SJCRH30 (cell line): ENCODE results near the gene FRY. TPM values are rescaled to one million over a fixed set of nuclear protein-coding genes. Genes with fewer than 3 reads are reported as not detected.
"Not testable (repeated sequence)": the region's sequence is repeated elsewhere in the genome, so short reads cannot be mapped to it uniquely, and the experiment has no call there.

Source experiments
- DNase-seq, 2 experiments: peaks; one replicate each; pipeline ENCODE4 v3.0.0-alpha.2; 2015 to 2020
- H3K27ac ChIP-seq: fragments of 250-450 bp; sonication (Bioruptor Pico); 2 replicates; pipeline ENCODE4 v1.5.1; 2020; ENCODE audit warnings: mild to moderate bottlenecking, moderate library complexity
- H3K27me3 ChIP-seq: fragments of 250-450 bp; sonication (Bioruptor Pico); 2 replicates; pipeline ENCODE4 v1.5.1; 2020; ENCODE audit warnings: mild to moderate bottlenecking, moderate library complexity
- H3K36me3 ChIP-seq: fragments of 250-450 bp; sonication (Bioruptor Pico); 2 replicates; pipeline ENCODE4 v1.5.1; 2020; ENCODE audit warnings: mild to moderate bottlenecking, moderate library complexity
- H3K4me1 ChIP-seq: fragments of 250-450 bp; sonication (Bioruptor Pico); 2 replicates; pipeline ENCODE4 v1.5.1; 2020; ENCODE audit warnings: mild to moderate bottlenecking, moderate library complexity
- H3K4me3 ChIP-seq: fragments of 250-450 bp; sonication (Bioruptor Pico); 2 replicates; pipeline ENCODE4 v1.5.1; 2020; ENCODE audit warnings: mild to moderate bottlenecking, moderate library complexity
- H3K9me3 ChIP-seq: fragments of 250-450 bp; sonication (Bioruptor Pico); replicated peaks from 2 replicates; pipeline ENCODE4 v1.5.1; 2020; ENCODE audit warnings: mild to moderate bottlenecking, moderate library complexity
- total RNA-seq: library from RNA; depleted of rRNA; stranded (reverse); fragments of >200 nt; shearing (Covaris generic); gene quantifications from 2 replicates; pipeline ENCODE4 v1.2.3, GENCODE V29; 2014; rRNA removed

The FRY gene
- 3.0 and 4.8 TPM in 2 replicates for total RNA-seq

DNA sequence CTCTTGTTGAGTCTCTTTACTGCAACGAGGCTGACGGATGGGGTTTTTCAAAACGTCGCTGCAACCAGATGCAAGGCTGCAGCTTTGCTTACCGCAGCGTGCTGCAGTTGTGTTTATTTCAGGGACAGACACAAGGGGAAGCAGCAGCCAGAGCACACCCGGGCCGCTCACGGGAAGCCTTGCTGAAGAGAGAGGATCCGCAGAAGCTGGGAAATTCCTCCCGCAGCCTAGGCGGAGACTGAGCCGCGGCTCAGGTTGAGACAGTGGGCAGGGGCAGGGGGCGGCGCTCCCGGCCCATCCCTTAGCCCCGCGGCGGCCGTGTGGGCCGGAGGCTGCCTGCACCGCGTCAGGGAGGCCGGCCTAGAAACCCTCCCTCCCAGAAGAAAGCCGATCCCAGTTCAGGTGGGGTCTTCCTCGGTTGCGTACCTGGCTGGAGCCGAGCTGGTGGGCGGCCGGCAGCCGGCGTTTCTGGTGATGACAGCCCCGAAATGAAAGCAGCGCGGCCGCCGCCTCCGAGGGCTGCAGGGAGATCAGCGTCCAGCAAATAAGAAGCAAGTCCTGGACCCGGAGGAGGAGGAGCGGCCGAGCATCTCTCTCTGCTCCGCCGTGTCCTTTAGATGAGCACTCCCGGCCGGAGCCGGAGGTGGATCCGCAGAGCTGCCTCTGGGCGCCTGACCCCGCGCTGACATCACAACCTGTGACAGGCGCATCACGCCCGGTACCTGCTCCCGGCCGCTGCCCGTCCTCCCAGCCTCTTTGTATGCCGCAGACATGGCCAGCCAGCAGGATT is at the start of gene FRY:
Gene FRY (plus strand): TSS at position 750 of the 790 bp plus-strand sequence. CDS start 22 bp downstream, at position 772.
- H3K4me3 ChIP-seq: peak within 1 kb of the TSS; percentile 67
- no peak within 1 kb of the TSS for H3K27ac ChIP-seq
- H3K36me3 ChIP-seq: no peaks in the 10 kb centered on the region
- peak; percentile 69 to 79 for DNase-seq
- H3K27me3 ChIP-seq: no peaks in the 10 kb centered on the region
- H3K9me3 ChIP-seq: no peaks in the 10 kb centered on the region
- H3K4me1 ChIP-seq: no peaks in the 10 kb centered on the region

DNA sequence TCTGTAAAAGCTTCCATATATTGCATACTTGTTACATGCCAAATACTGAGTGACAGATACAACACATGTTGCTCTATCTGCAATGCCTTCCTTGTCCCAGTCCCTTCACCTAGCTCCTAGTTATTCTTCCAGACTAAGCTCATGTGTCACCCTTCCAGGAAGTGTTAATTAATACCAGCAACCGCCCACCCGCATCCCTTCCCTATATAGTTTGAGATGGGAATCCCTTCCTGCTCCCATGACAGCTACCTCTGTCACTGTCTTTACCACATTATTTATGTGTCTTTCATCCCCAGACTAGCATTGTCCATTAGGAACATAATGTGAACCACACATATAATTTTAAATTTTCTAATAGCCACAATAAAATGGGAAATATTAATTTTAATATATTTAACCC is 49.5 kb upstream of the FRY start:
- H3K27me3 ChIP-seq: no peaks in the 10 kb centered on the region
- 0 out of 2 replicates have a peak overlapping the region, but pooled peaks have one; percentile 8 for H3K27ac ChIP-seq
- no peaks in the 10 kb centered on the region for H3K9me3 ChIP-seq
- peak in 1 of 2 experiments; percentile 21 for DNase-seq
- H3K4me3 ChIP-seq: no peak overlapping the region
- H3K36me3 ChIP-seq: no peaks in the 10 kb centered on the region
- H3K4me1 ChIP-seq: peaks cover 8% of the 10 kb centered on the region

DNA sequence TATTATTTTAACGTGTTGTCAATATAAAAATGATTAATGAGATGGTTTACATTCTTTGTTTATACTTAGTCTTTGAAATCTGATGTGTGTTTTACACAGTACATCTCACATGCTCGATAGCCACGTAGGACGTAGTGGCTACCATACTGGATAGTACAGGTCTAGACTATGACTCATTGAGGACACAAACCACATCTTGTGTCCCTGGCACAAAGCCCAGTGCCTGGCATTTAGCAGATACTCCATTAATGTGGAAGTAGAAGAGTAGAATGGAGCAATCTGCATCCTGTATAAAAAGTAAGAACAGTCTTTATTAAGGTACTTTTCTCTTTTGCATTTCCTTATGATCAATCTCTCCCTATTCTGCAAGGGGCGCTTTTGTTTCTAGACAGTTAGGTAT is 49.0 kb upstream of the FRY start:
- H3K9me3 ChIP-seq: no peaks in the 10 kb centered on the region
- no peak overlapping the region for H3K4me3 ChIP-seq
- no peaks in the 10 kb centered on the region for H3K27me3 ChIP-seq
- peaks cover 8% of the 10 kb centered on the region for H3K4me1 ChIP-seq
- H3K27ac ChIP-seq: 0 out of 2 replicates have a peak overlapping the region, but pooled peaks have one; percentile 8
- peak; percentile 81 to 85 for DNase-seq
- H3K36me3 ChIP-seq: no peaks in the 10 kb centered on the region

DNA sequence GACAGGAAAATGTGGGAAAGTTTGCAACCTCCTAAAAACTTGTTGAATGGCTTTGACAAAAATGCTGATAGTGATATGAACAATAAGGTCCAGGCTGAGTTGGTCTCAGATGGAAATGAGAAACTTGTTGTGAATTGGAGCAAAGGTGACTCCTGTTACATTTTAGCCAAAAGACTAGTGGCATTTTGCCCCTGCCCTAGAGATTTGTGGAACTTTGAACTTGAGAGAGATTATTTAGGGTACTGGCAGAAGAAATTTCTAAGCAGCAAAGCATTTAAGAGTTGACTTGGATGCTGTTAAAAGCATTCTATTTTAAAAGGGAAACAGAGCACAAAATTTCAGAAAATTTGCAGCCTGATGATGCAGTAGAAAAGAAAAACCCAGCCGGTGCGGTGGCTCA is 47.9 kb upstream of the FRY start:
- H3K4me3 ChIP-seq, H3K4me1 ChIP-seq, H3K27me3 ChIP-seq, H3K36me3 ChIP-seq, H3K9me3 ChIP-seq, H3K27ac ChIP-seq, DNase-seq: not testable (repeated sequence)

DNA sequence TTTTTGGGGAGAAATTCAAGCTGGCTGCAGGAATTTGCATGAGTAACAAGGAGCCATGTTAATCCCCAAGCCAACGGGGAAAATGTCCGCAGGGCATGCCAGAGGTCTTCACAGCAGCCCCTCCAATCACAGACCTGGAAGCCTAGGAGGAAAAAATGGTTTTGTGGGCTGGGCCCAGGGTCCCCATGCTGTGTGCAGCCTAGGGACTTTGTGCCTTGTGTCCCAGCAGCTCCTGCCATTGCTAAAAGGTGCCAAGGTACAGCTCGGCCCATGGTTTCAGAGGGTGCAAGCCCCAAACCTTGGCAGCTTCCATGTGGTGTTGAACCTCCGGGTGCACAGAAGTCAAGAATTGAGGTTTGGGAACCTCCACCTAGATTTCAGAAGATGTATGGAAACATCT is 47.2 kb upstream of the FRY start:
- DNase-seq, H3K36me3 ChIP-seq, H3K27me3 ChIP-seq, H3K4me1 ChIP-seq, H3K9me3 ChIP-seq, H3K27ac ChIP-seq, H3K4me3 ChIP-seq: not testable (repeated sequence)

DNA sequence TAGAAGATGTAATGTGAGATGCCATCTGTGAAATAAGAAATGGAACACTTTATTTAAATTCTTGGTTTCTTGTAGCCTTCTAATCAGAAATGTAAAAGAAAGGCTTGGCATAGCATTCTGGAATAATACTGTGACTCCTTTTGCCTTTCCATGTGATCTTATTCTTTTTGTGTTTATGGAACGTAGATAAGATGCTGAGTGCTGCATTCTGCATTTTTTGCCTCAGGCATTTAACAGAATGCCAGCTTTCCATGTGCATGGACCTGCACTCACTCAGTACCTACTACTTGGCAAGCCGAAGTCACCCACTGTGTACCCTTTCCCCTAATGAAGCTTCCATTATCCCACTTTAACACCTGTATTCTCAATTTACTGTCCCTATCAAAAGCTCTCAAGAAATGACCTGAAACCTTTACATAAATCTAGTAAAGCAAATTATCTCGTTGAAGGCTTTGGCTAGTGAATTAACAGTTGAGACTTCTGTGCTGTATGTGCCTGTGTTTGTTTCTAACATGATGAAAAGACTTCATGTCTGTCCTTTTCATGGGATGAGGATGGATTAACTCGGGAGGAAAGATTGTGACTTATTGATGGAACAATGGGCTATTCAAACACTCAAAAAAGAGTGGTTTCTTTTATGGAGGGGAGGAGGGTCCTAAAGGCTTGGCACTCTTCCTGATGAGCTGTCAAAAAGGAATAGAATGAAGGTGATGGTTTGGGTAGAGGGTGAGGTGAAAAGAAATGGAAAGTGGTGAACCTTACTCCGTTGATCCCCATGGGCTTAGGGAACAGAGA is 44.7 kb upstream of the FRY start:
- no peaks in the 10 kb centered on the region for H3K36me3 ChIP-seq
- H3K4me3 ChIP-seq: no peak overlapping the region
- H3K4me1 ChIP-seq: peaks cover 8% of the 10 kb centered on the region
- DNase-seq: no peak
- H3K27me3 ChIP-seq: no peaks in the 10 kb centered on the region
- H3K9me3 ChIP-seq: no peaks in the 10 kb centered on the region
- no peak overlapping the region for H3K27ac ChIP-seq

DNA sequence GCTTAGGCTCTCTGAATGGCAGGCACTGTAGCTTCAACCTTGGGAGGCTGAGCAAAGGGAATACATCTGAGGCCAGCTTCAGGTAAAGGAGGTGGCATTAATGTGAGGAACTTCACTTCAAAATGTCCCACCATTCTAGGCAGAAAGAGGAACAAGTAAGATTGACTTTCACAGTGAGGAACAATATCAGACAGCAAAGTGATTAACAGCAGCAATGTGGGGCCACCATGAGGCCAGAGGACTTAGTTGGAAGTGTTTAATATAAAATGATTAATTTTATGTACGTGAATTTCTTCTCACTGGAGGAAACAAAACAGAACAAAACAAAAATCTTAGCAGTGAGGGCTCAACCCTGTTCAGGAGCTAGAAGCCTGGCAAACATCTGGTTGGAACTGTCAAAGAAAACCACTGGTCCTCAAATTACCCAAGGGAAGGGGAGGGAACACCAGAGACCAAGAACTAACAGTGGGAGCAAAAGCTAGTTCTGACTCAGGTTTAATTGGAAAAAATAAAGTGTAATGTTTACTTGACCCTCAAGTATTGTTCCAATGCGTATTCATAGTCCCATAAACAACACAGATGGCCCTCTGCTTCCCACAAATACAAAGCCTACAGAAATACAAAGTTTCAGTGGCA is 43.9 kb upstream of the FRY start:
- no peak overlapping the region for H3K27ac ChIP-seq
- H3K36me3 ChIP-seq: no peaks in the 10 kb centered on the region
- H3K4me3 ChIP-seq: no peak overlapping the region
- H3K4me1 ChIP-seq: peaks cover 2% of the 10 kb centered on the region; the same call in 1 of the 2 replicates
- no peaks in the 10 kb centered on the region for H3K9me3 ChIP-seq
- H3K27me3 ChIP-seq: no peaks in the 10 kb centered on the region
- no peak for DNase-seq

DNA sequence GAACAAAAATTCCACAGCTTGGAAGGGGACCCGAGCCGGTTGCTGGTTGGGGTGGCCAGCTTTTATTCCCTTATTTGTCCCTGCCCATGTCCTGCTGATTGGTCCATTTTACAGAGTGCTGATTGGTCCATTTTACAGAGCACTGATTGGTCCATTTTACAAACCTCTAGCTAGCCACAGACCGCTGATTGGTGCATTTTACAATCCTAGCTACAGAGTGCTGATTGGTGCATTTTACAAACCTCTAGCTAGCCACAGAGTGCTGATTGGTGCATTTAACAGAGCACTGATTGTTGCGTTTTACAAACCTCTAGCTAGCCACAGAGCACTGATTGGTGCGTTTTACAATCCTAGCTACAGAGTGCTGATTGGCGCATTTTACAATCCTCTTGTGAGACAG is 37.2 kb upstream of the FRY start:
- H3K36me3 ChIP-seq, H3K27me3 ChIP-seq, H3K9me3 ChIP-seq, H3K4me1 ChIP-seq, H3K27ac ChIP-seq, H3K4me3 ChIP-seq, DNase-seq: not testable (repeated sequence)

DNA sequence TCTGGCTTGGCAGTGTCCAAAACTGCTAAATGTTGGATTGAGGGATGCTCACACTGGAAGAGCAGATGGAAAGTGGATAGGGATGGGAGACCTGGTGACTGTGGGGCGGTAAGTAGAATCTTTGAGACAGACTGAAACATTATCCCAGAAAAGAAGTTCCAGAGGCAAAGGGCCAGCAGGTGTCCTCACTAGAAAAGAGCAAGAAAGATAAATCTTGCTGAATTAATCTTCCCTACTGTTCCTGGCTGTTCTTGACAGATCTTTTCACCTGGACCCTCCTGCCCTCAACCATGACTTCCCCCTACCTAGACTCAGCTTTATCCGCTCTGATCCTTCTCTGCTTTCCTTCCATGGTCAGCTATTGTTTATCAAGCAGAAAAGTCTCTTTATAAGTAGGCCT is 35.0 kb upstream of the FRY start:
- Histone ChIP-seq H3K4me1 (0 out of 2 replicates have a peak, but pooled peaks cover 4% of the 10 kb centered on the region), H3K36me3 (no peaks in the 10 kb centered on the region), H3K4me3 (no peak overlapping the region), H3K27ac (no peak overlapping the region), H3K27me3 (no peaks in the 10 kb centered on the region), H3K9me3 (no peaks in the 10 kb centered on the region)
- DNase-seq: no peak

DNA sequence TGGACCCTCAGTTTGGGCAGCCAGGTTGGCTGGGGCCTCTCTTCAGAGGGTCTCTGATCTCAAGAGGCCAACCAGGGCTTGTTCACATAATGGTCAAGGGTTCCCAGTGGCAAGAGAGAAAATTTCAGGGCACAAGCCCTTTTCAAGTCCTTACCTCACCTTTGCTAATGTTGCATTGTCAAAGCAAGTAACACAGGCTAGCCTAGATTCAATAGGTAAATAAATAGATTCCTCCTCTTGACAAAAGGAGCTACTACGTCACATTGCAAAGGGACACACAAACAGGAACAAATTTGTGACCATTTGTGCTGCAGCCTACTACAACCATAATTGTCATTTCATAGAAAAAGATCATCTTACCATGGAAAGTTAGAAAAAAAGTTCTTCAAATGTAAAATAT is 33.9 kb upstream of the FRY start:
- Histone ChIP-seq H3K36me3 (no peaks in the 10 kb centered on the region), H3K27ac (no peak overlapping the region), H3K4me1 (0 out of 2 replicates have a peak, but pooled peaks cover 4% of the 10 kb centered on the region), H3K9me3 (no peaks in the 10 kb centered on the region), H3K4me3 (no peak overlapping the region), H3K27me3 (no peaks in the 10 kb centered on the region)
- DNase-seq: no peak

DNA sequence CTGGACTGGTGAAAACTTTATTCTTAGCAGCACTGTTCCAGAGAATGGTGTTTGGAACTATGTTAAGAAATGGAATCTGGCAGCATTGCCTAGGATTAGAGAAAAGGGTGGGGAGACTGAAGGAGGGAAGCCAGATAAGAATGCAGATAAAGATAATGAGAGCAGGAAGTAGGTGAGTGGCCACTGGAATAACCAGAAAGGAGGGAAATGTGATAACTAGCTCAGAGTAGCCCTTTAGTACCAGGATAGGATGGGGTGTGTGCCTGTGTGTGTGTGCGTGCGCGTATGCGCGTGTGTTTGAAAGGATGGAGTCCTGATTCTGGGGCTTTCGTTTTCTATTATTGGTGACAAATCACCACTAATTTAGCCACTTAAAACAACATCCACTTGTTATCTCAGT is 33.4 kb upstream of the FRY start:
- H3K27ac ChIP-seq: no peak overlapping the region

DNA sequence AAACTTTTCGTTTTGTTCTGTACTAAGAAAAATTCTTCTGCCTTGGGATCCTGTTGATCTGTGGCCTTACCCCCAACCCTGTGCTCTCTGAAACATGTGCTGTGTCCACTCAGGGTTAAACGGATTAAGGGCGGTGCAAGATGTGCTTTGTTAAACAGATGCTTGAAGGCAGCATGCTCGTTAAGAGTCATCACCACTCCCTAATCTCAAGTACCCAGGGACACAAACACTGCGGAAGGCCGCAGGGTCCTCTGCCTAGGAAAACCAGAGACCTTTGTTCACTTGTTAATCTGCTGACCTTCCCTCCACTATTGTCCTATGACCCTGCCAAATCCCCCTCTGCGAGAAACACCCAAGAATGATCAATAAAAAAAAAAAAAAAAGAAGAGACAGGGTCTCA is 30.8 kb upstream of the FRY start:
- DNase-seq, H3K36me3 ChIP-seq, H3K4me3 ChIP-seq, H3K27ac ChIP-seq, H3K27me3 ChIP-seq, H3K4me1 ChIP-seq, H3K9me3 ChIP-seq: not testable (repeated sequence)

More for the DNA sequence above, 33.4 kb upstream of the FRY start:
- no peak overlapping the region for H3K4me3 ChIP-seq
- no peaks in the 10 kb centered on the region for H3K9me3 ChIP-seq
- H3K27me3 ChIP-seq: no peaks in the 10 kb centered on the region
- DNase-seq: no peak
- no peaks in the 10 kb centered on the region for H3K36me3 ChIP-seq
- H3K4me1 ChIP-seq: 0 out of 2 replicates have a peak, but pooled peaks cover 8% of the 10 kb centered on the region

DNA sequence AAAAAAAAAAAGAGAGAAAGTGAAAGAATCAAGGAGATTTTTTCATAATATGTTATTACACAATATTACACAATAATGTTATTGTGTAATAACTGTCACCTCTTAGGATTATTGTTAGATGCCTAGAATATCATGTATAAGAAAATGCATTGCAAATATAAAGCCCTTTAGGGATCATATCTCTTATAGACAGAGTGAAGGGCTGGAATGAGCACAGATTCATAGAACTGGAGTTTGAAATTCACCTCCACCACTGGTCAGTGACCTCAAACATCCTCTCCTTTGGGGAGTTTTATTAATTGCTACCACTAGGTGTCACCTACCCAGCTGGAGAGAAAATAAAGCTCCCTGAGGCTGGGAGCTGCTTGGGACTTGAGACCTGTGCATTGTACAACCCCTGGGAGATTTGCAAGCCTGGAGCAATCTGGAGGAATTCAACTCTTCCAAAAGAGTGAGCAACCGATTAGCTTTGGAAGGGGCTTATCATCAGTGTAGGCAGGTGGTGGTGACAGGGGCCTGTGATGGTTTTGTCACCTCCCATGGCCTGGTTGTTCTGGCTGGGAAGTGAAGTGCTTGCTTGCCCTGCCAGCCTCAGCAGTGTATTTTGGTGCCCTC is 30.3 kb upstream of the FRY start:
- Histone ChIP-seq H3K27ac (no peak overlapping the region), H3K27me3 (no peaks in the 10 kb centered on the region), H3K4me3 (no peak overlapping the region), H3K9me3 (no peaks in the 10 kb centered on the region), H3K36me3 (no peaks in the 10 kb centered on the region), H3K4me1 (0 out of 2 replicates have a peak, but pooled peaks cover 8% of the 10 kb centered on the region)
- DNase-seq: peak; percentile 23 to 67

DNA sequence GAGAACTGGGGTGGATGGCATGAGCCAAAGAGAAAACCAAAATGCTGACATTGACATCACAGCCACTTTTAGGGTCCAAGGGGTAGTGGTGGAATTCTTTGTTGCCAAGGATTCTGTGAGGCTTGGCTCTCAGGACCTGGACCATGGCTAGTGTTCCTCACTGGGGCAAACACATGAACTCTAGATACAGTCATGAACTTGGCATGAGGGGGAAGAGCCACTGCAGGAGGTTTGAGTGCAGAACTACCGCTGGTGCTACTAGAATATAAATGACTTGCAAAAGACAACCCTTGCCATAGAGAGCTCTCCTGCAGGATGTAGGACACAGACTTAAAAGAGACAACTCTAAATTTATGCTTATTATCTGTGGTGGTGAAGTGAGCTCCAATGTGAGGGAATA is 29.8 kb upstream of the FRY start:
- no peak for DNase-seq
- Histone ChIP-seq H3K9me3 (no peaks in the 10 kb centered on the region), H3K4me3 (no peak overlapping the region), H3K27ac (no peak overlapping the region), H3K4me1 (0 out of 2 replicates have a peak, but pooled peaks cover 8% of the 10 kb centered on the region), H3K27me3 (no peaks in the 10 kb centered on the region), H3K36me3 (no peaks in the 10 kb centered on the region)
